Spleen (tissue), 11 donors: ENCODE measurements around the gene CENPO. TPM values are rescaled to one million over a fixed set of nuclear protein-coding genes. Genes with fewer than 3 reads are reported as not detected.
A peak's percentile ranks its signal among the peaks of the same experiment; 100 is the strongest.

Source experiments
- DNase-seq: peaks from one replicate; pipeline ENCODE4 v3.0.0-alpha.2; 2020
- H3K27ac ChIP-seq, 8 donors: fragments of 200-600 bp; sonication (generic) in 7 of 8; 1 replicate in 4 of 8; 2 replicates in 4 of 8; pipeline versions ENCODE4 v1.5.0 to v1.8.0; 2016 to 2021; ENCODE audit warnings: inconsistent platforms in 4 of 8, mild to moderate bottlenecking in 4 of 8, moderate library complexity in 1 of 8
- H3K27me3 ChIP-seq, 7 donors: fragments of 200-600 bp; sonication (generic) in 6 of 7; replicated peaks in 1 of 7; 1 replicate in 4 of 7; 2 replicates in 3 of 7; pipeline versions ENCODE4 v1.5.0 to v1.8.0; 2016 to 2021; ENCODE audit warnings: inconsistent platforms in 3 of 7, mild to moderate bottlenecking in 1 of 7
- H3K36me3 ChIP-seq, 6 donors: fragments of 200-600 bp; sonication (generic) in 5 of 6; 1 replicate in 4 of 6; 2 replicates in 2 of 6; pipeline versions ENCODE4 v1.5.0 to v1.8.0; 2016 to 2021; ENCODE audit warnings: inconsistent platforms in 2 of 6
- H3K4me1 ChIP-seq, 6 donors: fragments of 200-600 bp; sonication (generic) in 5 of 6; 1 replicate in 3 of 6; 2 replicates in 3 of 6; pipeline versions ENCODE4 v1.5.0 to v1.8.0; 2016 to 2021; ENCODE audit warnings: inconsistent platforms in 3 of 6
- H3K4me3 ChIP-seq, 8 donors: fragments of 200-600 bp; sonication (generic) in 7 of 8; 1 replicate in 4 of 8; 2 replicates in 4 of 8; pipeline versions ENCODE4 v1.5.0 to v1.8.0; 2016 to 2021; ENCODE audit warnings: inconsistent platforms in 4 of 8, mild to moderate bottlenecking in 4 of 8, moderate library complexity in 2 of 8
- H3K9me3 ChIP-seq, 8 donors: fragments of 200-600 bp; sonication (generic) in 7 of 8; 1 replicate in 4 of 8; 2 replicates in 4 of 8; pipeline versions ENCODE4 v1.5.0 to v1.8.0; 2016 to 2021; ENCODE audit warnings: inconsistent platforms in 4 of 8
- POLR2A ChIP-seq, 3 donors: fragments of 450-650 bp; IDR thresholded peaks; one replicate each; pipeline ENCODE4 v1.5.1; 2017; ENCODE audit warnings: antibody characterized with exemption in 3 of 3, mild to moderate bottlenecking in 1 of 3
- POLR2AphosphoS5 ChIP-seq, 3 donors: sonication (generic); formaldehyde crosslinking; IDR thresholded peaks; one replicate each; pipeline ENCODE4 v1.5.1; 2017; ENCODE audit warnings: antibody characterized with exemption in 3 of 3
- WGBS, 5 donors: extraction: QIAGEN DNeasy Blood & Tissue Kit in 3 of 5; methylation state at CpG; one replicate each; pipeline versions ENCODE4 v1.1.5 to v1.1.7; 2013 to 2018; 5-methylcytosine and 5-hydroxymethylcytosine counted together
- intact Hi-C: fragments of 100-400 bp; cut with DNase I; formaldehyde crosslinking; loops from one replicate; pipeline ENCODE4 v1.15.0; 2023; ENCODE audit warnings: low total_unique reads
- polyA plus RNA-seq, 3 donors: library from polyadenylated mRNA; stranded (reverse); fragments of 200-250 nt; gene quantifications; one replicate each; pipeline ENCODE4 v1.2.1, GENCODE V29; 2013
- total RNA-seq, 7 donors: library from RNA; depleted of rRNA in 3 of 7; stranded (reverse); fragments of >200 nt in 3 of 7; fragmentation: NEBNext Ultra II Directional in 4 of 7; extraction: Animal tissue kit (Norgen Biotek cat#: 25700) in 4 of 7; gene quantifications; one replicate each; pipeline versions ENCODE4 v1.1.0 to v1.2.1, GENCODE V29; 2016 to 2021
- TF ChIP-seq, protein P1 (sequence below), 11 experiments: fragments of 200-600 bp in 7 of 11; fragments of 450-650 bp in 4 of 11; sonication (generic) in 4 of 11; IDR thresholded peaks in 8 of 11; conservative IDR thresholded peaks in 3 of 11; 1 replicate in 7 of 11; 2 replicates in 4 of 11; pipeline versions ENCODE4 v1.4.0 to v1.8.0; 2016 to 2021; ENCODE audit warnings: antibody characterized with exemption in 11 of 11, inconsistent platforms in 4 of 11, mild to moderate bottlenecking in 1 of 11
- donor health status: healthy with polysubstance abuse.
- donor health status: DM: no; HTN: no; CAD: no; lungs with moderate emphysema.
- donor health status: DM: no; HTN: no; CAD: no.
- donor health status: Bipolar disorder and iron deficiency.
- donor health status: healthy.
- donor health status: DM: no; HTN: no; CAD: no.
- donor health status: DM: yes; HTN: yes; CAD: no.

Gene CENPO
- total and polyA plus RNA-seq, 10 donors: 1.7 to 10.4 (median 8.2) TPM

DNA sequence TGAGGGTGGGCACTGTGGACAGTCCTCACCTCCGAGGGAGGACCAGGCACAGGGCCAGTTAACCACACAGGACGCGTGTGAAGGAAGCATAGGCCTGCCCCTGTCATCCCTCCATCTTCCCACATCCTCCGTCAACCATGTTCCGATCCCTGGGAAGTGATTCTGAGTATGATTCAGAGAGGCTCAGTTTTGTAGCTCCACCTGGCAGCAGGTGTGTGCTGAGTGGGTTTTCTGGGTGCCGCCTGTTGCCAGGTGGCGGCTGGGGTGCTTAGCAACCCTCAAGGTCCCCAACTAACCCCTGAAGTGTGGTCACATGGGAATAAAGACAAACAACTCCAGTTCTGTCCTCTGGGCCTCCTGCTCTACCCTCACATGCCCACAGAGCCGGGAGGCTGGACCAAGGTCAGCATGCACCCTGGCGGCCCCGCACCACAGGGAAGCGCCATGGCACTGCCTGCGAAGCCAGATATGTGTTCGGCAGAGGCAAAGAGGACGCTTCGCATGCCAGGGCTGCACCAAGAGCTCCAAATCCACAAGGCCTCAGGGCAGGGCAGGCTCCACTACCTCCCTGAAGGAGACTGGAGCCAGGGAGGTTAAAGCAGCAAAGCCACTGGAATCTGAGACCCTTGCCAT lies 66.9 kb downstream of the CENPO start:
- Histone ChIP-seq H3K9me3 (no peaks in the 10 kb centered on the region), H3K27me3 (no peaks in the 10 kb centered on the region), H3K4me1 (peaks cover 0 to 17% (median 0%) of the 10 kb centered on the region in 6 donors), H3K36me3 (peaks cover 0 to 27% (median 0%) of the 10 kb centered on the region in 6 donors), H3K4me3 (no peak overlapping the region), H3K27ac (no peak overlapping the region)
- TF ChIP-seq POLR2AphosphoS5 (IDR thresholded peaks at IDR 0.05): no peak
- TF ChIP-seq, protein P1, sequence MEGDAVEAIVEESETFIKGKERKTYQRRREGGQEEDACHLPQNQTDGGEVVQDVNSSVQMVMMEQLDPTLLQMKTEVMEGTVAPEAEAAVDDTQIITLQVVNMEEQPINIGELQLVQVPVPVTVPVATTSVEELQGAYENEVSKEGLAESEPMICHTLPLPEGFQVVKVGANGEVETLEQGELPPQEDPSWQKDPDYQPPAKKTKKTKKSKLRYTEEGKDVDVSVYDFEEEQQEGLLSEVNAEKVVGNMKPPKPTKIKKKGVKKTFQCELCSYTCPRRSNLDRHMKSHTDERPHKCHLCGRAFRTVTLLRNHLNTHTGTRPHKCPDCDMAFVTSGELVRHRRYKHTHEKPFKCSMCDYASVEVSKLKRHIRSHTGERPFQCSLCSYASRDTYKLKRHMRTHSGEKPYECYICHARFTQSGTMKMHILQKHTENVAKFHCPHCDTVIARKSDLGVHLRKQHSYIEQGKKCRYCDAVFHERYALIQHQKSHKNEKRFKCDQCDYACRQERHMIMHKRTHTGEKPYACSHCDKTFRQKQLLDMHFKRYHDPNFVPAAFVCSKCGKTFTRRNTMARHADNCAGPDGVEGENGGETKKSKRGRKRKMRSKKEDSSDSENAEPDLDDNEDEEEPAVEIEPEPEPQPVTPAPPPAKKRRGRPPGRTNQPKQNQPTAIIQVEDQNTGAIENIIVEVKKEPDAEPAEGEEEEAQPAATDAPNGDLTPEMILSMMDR (IDR thresholded peaks at IDR 0.05 in 8 of 11, conservative IDR thresholded peaks at IDR 0.05 in 3 of 11): no peak
- no peak for TF ChIP-seq POLR2A (IDR thresholded peaks at IDR 0.05)
- peak; percentile 54 for DNase-seq
- 85 to 94% (median 92%) methylated on average over 7 to 15 of the region's 15 CpGs for WGBS, 5 donors
- intact Hi-C loops: no loop called here

DNA sequence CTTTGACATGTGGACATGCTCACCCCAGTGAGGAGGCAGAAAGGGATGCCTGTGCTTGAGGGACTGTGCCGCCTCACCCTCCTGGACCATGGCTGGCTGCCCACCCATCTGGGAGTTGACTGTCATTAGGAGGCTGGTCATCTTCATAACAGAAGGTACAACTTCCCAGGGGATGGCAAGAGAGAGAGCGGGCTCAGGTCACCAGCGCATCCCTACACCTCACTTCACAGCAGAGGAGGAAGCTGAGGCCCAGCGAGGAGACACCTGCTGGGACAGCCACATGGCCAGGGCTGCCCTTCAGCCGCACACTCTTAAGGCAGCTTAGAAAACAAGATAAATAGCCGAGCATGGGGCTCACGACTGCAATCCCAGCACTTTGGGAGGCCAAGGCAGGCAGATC lies 67.4 kb downstream of the CENPO start:
- peaks cover 0 to 16% (median 0%) of the 10 kb centered on the region in 6 donors for H3K4me1 ChIP-seq
- TF ChIP-seq POLR2AphosphoS5 (IDR thresholded peaks at IDR 0.05) (no peak), POLR2A (IDR thresholded peaks at IDR 0.05) (no peak)
- TF ChIP-seq, protein P1 (IDR thresholded peaks at IDR 0.05 in 8 of 11, conservative IDR thresholded peaks at IDR 0.05 in 3 of 11): no peak
- H3K27me3 ChIP-seq: no peaks in the 10 kb centered on the region
- no peak overlapping the region for H3K4me3 ChIP-seq
- no peak overlapping the region for H3K27ac ChIP-seq
- DNase-seq: peak; percentile 53
- peaks cover 0 to 21% (median 0%) of the 10 kb centered on the region in 6 donors for H3K36me3 ChIP-seq
- H3K9me3 ChIP-seq: no peaks in the 10 kb centered on the region
- intact Hi-C loops: no loop called here
- WGBS, 5 donors: 93 to 100% (median 96%) methylated on average over 7 of the region's 7 CpGs

DNA sequence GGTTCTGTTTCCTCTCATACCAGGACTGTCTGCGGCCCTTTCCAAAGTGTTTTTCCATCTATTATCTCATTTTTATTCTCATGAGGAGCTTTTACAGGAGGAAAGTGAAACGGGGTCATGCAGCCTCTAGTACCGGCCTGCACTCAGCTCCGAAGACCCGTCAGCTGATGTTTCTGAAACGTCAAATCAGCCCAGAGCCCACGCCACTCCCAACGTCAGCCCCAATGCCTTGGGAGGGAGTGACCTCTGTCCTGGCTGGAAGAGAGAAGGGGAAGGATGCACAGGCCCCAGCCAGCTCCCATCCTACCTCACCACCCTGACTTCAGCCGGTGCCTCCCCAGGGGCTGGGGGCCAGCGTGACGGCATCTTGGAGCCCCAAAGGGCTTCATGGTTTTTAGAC lies 68.3 kb downstream of the CENPO start:
- 86 to 96% (median 93%) methylated on average over 11 of the region's 11 CpGs for WGBS, 5 donors

DNA sequence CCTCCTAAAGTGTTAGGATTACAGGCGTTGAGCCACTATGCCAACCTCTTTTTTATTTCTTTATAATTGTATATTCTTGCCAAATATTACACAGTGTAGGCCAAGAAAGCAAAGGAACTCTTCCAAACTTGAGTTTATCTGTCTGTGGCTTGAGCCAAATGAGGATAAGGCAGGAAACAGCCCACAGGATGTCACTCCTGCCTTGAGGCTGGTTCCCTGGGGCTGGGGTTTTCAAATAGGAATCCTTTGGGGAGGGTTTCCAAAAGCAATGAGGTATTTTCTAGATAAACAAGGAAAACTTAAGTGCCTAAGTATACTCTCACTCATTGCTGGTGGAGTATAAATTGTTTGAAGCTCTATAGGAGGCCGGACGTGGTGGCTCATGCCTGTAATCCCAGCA lies 70.4 kb downstream of the CENPO start:
- H3K27me3 ChIP-seq: no peaks in the 10 kb centered on the region
- H3K4me1 ChIP-seq: no peaks in the 10 kb centered on the region
- no peaks in the 10 kb centered on the region for H3K9me3 ChIP-seq
- DNase-seq: no peak
- H3K27ac ChIP-seq: no peak overlapping the region
- H3K36me3 ChIP-seq: peaks cover 0 to 10% (median 0%) of the 10 kb centered on the region in 6 donors
- TF ChIP-seq, protein P1 (IDR thresholded peaks at IDR 0.05 in 8 of 11, conservative IDR thresholded peaks at IDR 0.05 in 3 of 11): no peak
- TF ChIP-seq POLR2AphosphoS5 (IDR thresholded peaks at IDR 0.05) (no peak), POLR2A (IDR thresholded peaks at IDR 0.05) (no peak)
- intact Hi-C loops: no loop called here
- H3K4me3 ChIP-seq: no peak overlapping the region
- WGBS, 5 donors: 93 to 99% (median 94%) methylated on average over 3 of the region's 3 CpGs

More for the DNA sequence above, 68.3 kb downstream of the CENPO start:
- Histone ChIP-seq H3K9me3 (no peaks in the 10 kb centered on the region), H3K4me1 (peaks cover 0 to 9% (median 0%) of the 10 kb centered on the region in 6 donors), H3K4me3 (no peak overlapping the region), H3K27me3 (no peaks in the 10 kb centered on the region), H3K27ac (no peak overlapping the region), H3K36me3 (peaks cover 0 to 13% (median 0%) of the 10 kb centered on the region in 6 donors)
- intact Hi-C loops: no loop called here
- DNase-seq: peak; percentile 20
- TF ChIP-seq, protein P1 (IDR thresholded peaks at IDR 0.05 in 8 of 11, conservative IDR thresholded peaks at IDR 0.05 in 3 of 11): no peak
- TF ChIP-seq POLR2AphosphoS5 (IDR thresholded peaks at IDR 0.05): peak in 1 of 3 donors; percentile 22
